GM12801 (cell line): Measurements from ENCODE around the gene CEP192.

Source experiments
- TF ChIP-seq, protein P1 (sequence below): IDR thresholded peaks from one replicate; pipeline ENCODE4 v1.5.1; 2011; ENCODE audit warnings: control low read depth; ENCODE audit not compliant: insufficient read length; ENCODE audit errors: extremely low read depth

Gene CEP192

GRCh38 chr18:13095466-13095865 lies 104.3 kb downstream of the CEP192 start:
- TF ChIP-seq, protein P1, sequence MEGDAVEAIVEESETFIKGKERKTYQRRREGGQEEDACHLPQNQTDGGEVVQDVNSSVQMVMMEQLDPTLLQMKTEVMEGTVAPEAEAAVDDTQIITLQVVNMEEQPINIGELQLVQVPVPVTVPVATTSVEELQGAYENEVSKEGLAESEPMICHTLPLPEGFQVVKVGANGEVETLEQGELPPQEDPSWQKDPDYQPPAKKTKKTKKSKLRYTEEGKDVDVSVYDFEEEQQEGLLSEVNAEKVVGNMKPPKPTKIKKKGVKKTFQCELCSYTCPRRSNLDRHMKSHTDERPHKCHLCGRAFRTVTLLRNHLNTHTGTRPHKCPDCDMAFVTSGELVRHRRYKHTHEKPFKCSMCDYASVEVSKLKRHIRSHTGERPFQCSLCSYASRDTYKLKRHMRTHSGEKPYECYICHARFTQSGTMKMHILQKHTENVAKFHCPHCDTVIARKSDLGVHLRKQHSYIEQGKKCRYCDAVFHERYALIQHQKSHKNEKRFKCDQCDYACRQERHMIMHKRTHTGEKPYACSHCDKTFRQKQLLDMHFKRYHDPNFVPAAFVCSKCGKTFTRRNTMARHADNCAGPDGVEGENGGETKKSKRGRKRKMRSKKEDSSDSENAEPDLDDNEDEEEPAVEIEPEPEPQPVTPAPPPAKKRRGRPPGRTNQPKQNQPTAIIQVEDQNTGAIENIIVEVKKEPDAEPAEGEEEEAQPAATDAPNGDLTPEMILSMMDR, result no peak

DNA sequence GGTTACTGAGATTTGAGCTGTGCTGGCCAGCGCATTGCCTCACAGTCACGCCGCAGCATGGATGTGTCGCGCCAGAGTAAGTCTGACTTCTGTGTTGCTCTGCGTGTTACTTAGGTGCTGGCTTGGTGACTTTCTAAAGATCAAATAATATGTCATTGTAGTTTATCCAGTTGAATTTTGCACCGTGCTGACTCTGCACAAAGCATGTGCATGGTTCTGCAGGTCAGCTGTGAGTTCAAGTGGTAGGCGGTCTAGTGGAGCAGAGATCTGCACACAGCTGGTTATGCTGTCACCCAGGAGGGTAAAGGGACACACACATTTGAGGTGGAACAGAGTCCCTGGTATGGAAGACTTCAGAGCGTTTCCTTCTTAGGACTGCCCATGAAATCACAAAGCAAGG lies 105.1 kb downstream of the CEP192 start:
- TF ChIP-seq, protein P1, result no peak

- TF ChIP-seq, protein P1, result no peak
Measured at GRCh38 chr18:13096719-13097118, 105.6 kb downstream of the CEP192 start.

GRCh38 chr18:13099113-13099512 lies 108.0 kb downstream of the CEP192 start:
- TF ChIP-seq, protein P1, result no peak

DNA sequence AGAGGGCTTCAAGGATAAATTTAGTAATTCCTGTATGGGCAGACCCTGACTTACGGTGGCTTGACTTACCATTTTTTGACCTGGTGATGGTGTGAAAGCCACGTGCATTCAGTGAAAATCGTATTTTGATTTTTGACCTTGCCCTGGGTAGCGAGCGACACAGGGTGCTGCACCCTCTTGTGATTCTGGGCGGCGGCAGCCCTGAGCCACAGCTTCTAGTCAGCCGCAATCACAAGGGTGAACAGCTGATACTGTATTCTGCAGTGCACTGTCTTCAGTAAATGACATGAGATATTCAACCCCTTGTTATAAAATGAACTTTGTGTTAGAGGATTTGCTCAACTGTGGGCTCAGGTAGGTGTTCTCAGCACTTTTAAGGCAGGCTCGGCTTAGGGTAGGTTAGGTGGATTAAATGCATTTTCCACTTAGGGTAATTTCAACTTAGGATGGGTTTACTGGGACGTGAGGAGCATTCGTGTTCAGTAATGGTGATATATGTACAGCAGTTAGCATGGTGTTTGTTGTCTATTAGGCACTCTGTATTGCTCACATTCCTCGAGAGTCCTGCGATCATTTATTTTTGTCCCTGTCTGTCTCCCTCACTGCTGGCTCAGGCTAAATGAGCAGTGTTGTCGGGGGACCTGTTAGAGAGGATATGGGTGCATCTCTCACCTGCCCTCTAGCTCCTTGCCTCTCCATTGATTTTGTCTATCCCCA lies 109.9 kb downstream of the CEP192 start:
- TF ChIP-seq, protein P1, result no peak

DNA sequence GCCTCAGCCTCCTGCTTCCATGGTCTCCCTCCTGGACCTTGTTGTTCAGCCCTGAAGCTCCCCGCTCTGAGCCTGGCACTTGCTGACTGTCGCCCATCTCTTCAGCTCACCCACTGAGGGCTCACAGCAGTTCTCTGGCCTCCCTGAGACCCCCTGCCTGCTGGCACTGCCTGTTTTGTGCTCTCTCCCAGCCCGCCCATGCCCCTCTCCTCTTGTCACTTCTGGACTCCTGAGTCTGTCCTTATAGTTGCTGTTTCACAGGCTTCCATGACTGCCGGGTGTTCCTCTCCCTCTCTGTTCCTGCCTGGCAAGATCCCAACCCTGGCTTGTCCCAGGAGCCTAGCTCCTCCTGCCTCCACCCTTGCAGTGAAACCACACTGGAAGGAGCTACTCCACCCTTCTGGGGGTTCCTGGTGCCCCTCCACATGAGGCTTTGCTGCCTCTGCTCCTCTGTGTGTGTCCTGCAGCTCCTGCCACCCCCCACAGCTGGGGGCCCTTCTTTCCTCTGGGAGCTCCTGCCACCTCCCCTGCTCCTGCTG lies 110.6 kb downstream of the CEP192 start:
- TF ChIP-seq, protein P1, result no peak

- TF ChIP-seq, protein P1, result no peak
Measured at GRCh38 chr18:13103366-13103765, 112.2 kb downstream of the CEP192 start.

GRCh38 chr18:13105059-13105458 lies 113.9 kb downstream of the CEP192 start:
- TF ChIP-seq, protein P1, result no peak
